Smooth muscle cell (in vitro differentiated cells): ENCODE data around the gene MRTFB. TPM values are rescaled to one million over a fixed set of nuclear protein-coding genes. Genes with fewer than 3 reads are reported as not detected.

ENCODE experiments used
- DNase-seq: peaks from one replicate; lab custom pipeline; 2025; ENCODE audit not compliant: unreplicated experiment; lab: John Stamatoyannopoulos, UW
- H2AFZ ChIP-seq: fragments of 200-600 bp; sonication (generic); 2 replicates; pipeline ENCODE4 v1.6.0; 2016; ENCODE audit warnings: antibody characterized with exemption, low read depth, mild to moderate bottlenecking
- H3F3A ChIP-seq: fragments of 200-600 bp; sonication (generic); 2 replicates; pipeline ENCODE4 v1.6.0; 2017; ENCODE audit warnings: antibody characterized with exemption, low read depth
- H3K27ac ChIP-seq: fragments of 200-600 bp; sonication (generic); 2 replicates; pipeline ENCODE4 v1.5.1; 2016; ENCODE audit warnings: low read depth, mild to moderate bottlenecking
- H3K27me3 ChIP-seq: fragments of 200-600 bp; sonication (generic); 2 replicates; pipeline ENCODE4 v1.6.1; 2016; ENCODE audit warnings: low read depth, mild to moderate bottlenecking
- H3K36me3 ChIP-seq: fragments of 200-600 bp; sonication (generic); 2 replicates; pipeline ENCODE4 v1.5.1; 2016; ENCODE audit warnings: low read depth
- H3K4me1 ChIP-seq: fragments of 200-600 bp; sonication (generic); 2 replicates; pipeline ENCODE4 v1.5.1; 2016; ENCODE audit warnings: low read depth
- H3K4me2 ChIP-seq: fragments of 200-600 bp; sonication (generic); 2 replicates; pipeline ENCODE4 v1.6.0; 2016; ENCODE audit warnings: mild to moderate bottlenecking
- H3K4me3 ChIP-seq: fragments of 200-600 bp; sonication (generic); 2 replicates; pipeline ENCODE4 v1.5.1; 2016; ENCODE audit warnings: mild to moderate bottlenecking
- H3K79me2 ChIP-seq: fragments of 200-600 bp; sonication (generic); 2 replicates; pipeline ENCODE4 v1.6.0; 2016; ENCODE audit warnings: low read depth, mild to moderate bottlenecking
- H3K9ac ChIP-seq: fragments of 200-600 bp; sonication (generic); 2 replicates; pipeline ENCODE4 v1.6.0; 2016; ENCODE audit warnings: low read depth
- H3K9me3 ChIP-seq: fragments of 200-600 bp; sonication (generic); replicated peaks from 2 replicates; pipeline ENCODE4 v1.5.1; 2016; ENCODE audit warnings: low read depth
- H4K20me1 ChIP-seq: fragments of 200-600 bp; sonication (generic); 2 replicates; pipeline ENCODE4 v1.6.0; 2016; ENCODE audit warnings: low read depth
- CTCF ChIP-seq: fragments of 200-600 bp; sonication (generic); IDR thresholded peaks from 2 replicates; pipeline ENCODE4 v1.5.1; 2017; ENCODE audit warnings: borderline replicate concordance, mild to moderate bottlenecking, antibody characterized with exemption; ENCODE audit not compliant: insufficient read depth, poor library complexity, severe bottlenecking
- WGBS: methylation state at CpG from one replicate; pipeline ENCODE4 v1.1.7; 2016; ENCODE audit warnings: low lambda C conversion rate; 5-methylcytosine and 5-hydroxymethylcytosine counted together
- polyA plus RNA-seq: library from polyadenylated mRNA; unstranded; fragments of >200 nt; fragmentation: Nextera tagmentation; extraction: Ambion mirVana; gene quantifications from 2 replicates; pipeline ENCODE4 v1.2.1, GENCODE V29; 2016
- total RNA-seq: library from RNA; depleted of rRNA; stranded (reverse); fragments of >200 nt; gene quantifications from 2 replicates; pipeline ENCODE4 v1.2.3, GENCODE V29; 2014

MRTFB gene
- total and polyA plus RNA-seq, 2 experiments from 2014 or later = 6.8 to 22.6 TPM

DNA sequence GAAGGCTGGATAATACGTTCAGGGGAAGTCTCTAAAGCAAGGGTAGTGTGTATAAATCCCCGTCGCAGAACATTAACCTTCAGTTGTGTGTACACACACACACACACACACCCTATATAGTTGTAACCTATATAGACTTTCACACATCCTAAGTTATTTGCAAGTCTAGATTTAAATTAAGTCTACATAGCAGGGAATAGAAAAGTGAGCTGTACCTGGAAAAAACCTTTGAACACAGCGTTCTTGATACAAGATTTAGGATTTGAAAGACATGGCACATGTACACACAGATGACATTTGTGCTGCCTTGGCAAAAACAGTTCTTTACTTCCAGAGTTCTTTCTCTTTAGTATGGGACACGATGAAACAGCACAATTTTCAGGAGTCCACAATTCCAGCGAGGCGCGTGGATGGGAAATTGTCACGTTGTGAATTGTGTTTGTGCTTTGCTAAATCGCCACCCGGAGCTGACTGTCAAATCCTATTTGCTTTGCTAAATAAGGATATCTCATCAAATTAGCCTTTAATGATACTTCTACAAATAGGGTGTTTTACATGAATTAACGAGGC lies 233.9 kb downstream of the MRTFB start:
- Histone ChIP-seq H3F3A (peaks cover 4% of the 10 kb centered on the region), H3K79me2 (peaks cover 69% of the 10 kb centered on the region), H2AFZ (no peak overlapping the region), H3K4me2 (peak overlapping the region; percentile 99), H3K4me1 (peaks cover 48% of the 10 kb centered on the region), H3K9me3 (no peaks in the 10 kb centered on the region), H3K27me3 (no peaks in the 10 kb centered on the region), H3K4me3 (peak overlapping the region; percentile 4), H4K20me1 (peaks cover 64% of the 10 kb centered on the region), H3K27ac (peak overlapping the region; percentile 34), H3K9ac (no peak overlapping the region), H3K36me3 (no peaks in the 10 kb centered on the region)
- no peak for DNase-seq
- 72% methylated on average over 12 of the region's 12 CpGs for WGBS
- TF ChIP-seq CTCF = no peak

GRCh38 chr16:14306485-14307058 lies 235.5 kb downstream of the MRTFB start:
- H3K9me3 ChIP-seq = no peaks in the 10 kb centered on the region
- no peak overlapping the region for H2AFZ ChIP-seq
- H3K9ac ChIP-seq = no peak overlapping the region
- peaks cover under 1% of the 10 kb centered on the region for H3F3A ChIP-seq
- H3K27me3 ChIP-seq = no peaks in the 10 kb centered on the region
- H3K27ac ChIP-seq = peak overlapping the region; percentile 82
- no peaks in the 10 kb centered on the region for H3K36me3 ChIP-seq
- DNase-seq = no peak
- 83% methylated on average over 11 of the region's 11 CpGs for WGBS
- H4K20me1 ChIP-seq = peaks cover 77% of the 10 kb centered on the region
- H3K79me2 ChIP-seq = peaks cover 77% of the 10 kb centered on the region
- H3K4me2 ChIP-seq = peak overlapping the region; percentile 99
- H3K4me3 ChIP-seq = no peak overlapping the region
- peaks cover 52% of the 10 kb centered on the region for H3K4me1 ChIP-seq
- no peak for TF ChIP-seq CTCF

GRCh38 chr16:14307059-14307526 lies 236.0 kb downstream of the MRTFB start:
- no peak overlapping the region for H2AFZ ChIP-seq
- no peak for TF ChIP-seq CTCF
- H3K4me3 ChIP-seq = no peak overlapping the region
- H3K9me3 ChIP-seq = no peaks in the 10 kb centered on the region
- H3K4me1 ChIP-seq = peaks cover 52% of the 10 kb centered on the region
- H3K27me3 ChIP-seq = no peaks in the 10 kb centered on the region
- no peak for DNase-seq
- H3K36me3 ChIP-seq = no peaks in the 10 kb centered on the region
- peak overlapping the region; percentile 82 for H3K27ac ChIP-seq
- H3F3A ChIP-seq = no peaks in the 10 kb centered on the region
- peak overlapping the region; percentile 99 for H3K4me2 ChIP-seq
- no peak overlapping the region for H3K9ac ChIP-seq
- H4K20me1 ChIP-seq = peaks cover 80% of the 10 kb centered on the region
- peaks cover 83% of the 10 kb centered on the region for H3K79me2 ChIP-seq
- WGBS = 57% methylated on average over 10 of the region's 10 CpGs
